Right kidney (tissue), 9 donors: ENCODE data around the gene C11orf86.
A peak's percentile ranks its signal among the peaks of the same experiment; 100 is the strongest.
"Not testable (repeated sequence)": the region's sequence is repeated elsewhere in the genome, so short reads cannot be mapped to it uniquely, and the experiment has no call there.

Experiments used
- DNase-seq: peaks from one replicate; pipeline ENCODE4 v3.0.0-alpha.2; 2016
- long read RNA-seq, 8 donors: transcript quantifications; one replicate each; lab custom pipeline, GENCODE V29; 2026

The C11orf86 gene, protein sequence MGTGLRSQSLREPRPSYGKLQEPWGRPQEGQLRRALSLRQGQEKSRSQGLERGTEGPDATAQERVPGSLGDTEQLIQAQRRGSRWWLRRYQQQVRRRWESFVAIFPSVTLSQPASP
- long read RNA-seq, donor 1, result 0 reads
- long read RNA-seq, donor 2, result 0 reads
- long read RNA-seq, donor 3, result 0 reads
- long read RNA-seq, donor 4, result 0 reads
- long read RNA-seq, donor 5, result 0 reads
- long read RNA-seq, donor 6, result 0 reads
- long read RNA-seq, donor 7, result 0 reads
- long read RNA-seq, donor 8, result 0 reads

DNA sequence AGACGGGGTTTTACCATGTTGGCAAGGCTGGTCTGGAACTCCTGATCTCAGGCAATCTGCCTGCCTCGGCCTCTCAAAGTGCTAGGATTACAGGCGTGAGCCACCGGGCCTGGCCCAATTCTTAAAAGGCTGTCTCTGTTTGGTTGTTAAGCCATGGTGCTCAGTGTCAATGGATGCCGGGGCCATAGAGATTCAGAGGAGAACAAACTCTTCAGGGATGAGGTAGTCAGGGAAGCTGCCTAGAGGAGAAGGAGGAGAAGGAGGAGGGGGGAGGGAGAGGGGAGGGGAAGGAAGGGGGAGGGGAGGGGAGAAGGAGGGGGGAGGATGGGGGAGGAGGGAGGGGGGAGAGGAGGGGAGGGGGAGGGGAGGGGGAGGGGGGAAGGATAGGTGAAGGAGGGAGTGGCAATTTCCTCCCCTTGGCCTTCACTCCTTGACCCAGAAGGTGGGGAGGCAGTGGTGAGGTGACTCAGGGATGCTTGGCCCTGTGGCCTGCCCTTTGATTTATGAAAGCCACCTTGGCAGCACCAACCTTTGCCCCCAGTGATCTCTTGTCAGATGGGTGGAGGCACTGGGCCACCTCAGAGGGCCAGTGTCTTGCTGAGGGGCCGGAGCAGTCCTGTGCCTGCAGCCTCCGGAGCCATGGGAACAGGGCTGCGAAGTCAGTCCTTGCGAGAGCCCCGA, at the start of gene C11orf86:
Gene C11orf86 (plus strand): TSS at position 581 of the 681 bp plus-strand sequence. CDS start 59 bp downstream, at position 640.
- no peak for DNase-seq

DNA sequence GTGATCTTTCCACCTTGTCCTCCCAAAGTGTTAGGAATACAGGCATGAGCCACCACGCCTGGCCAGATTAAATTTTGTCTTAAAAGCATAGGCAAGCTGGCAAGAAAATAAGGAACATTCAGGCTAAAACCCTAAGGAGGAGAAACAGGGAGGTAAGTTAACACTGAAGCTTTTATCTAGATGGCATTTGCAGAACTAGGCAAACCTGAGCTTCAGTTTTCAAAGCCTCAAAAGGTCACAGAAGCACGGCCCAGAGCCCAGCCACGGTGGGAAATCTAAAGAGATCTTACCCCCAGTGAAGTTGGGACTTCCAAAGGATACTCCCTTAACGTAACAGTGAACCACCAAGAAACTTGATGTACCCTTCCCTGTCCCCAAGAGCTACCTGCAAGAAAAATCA, 45.4 kb upstream of the C11orf86 start:
- DNase-seq, result no peak

DNA sequence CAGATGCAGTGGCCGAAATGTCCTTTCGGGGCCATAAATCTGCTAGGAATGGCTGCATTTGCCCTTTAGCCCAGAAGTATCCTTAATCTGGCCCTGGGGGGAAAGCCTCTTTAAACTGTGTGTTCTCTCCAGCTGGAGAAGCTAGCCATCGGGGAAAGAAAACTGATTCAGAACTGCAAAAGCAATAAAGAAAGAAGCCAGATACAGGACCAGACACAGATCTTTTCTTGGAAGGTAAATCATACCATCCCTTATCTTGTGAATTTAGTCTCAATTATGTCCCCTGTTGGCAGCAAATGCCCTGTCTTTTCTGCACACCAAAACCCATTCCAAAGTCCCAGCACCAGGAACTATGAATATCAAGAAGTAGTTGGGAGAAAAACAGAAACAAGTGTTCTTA, 42.6 kb upstream of the C11orf86 start:
- no peak for DNase-seq

DNA sequence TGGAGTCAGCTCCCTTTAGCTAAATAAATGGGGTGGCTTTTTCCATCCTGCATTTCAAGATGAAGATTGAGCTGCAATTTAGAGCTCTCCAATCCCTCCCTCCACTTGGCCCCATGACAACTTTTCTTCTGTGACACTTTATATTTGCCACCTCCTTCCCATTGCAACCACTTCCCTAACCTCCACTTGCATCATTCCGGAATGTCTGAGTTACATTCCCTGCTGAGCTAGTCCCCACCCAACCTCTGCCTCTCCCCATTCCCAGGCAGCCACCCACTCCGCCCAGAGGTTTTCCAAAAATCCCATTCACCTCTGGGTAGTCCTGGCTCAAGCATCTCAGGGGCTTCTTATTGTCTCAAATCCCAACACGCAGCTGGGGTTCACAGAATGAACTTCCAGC, 41.6 kb upstream of the C11orf86 start:
- DNase-seq, result no peak

DNA sequence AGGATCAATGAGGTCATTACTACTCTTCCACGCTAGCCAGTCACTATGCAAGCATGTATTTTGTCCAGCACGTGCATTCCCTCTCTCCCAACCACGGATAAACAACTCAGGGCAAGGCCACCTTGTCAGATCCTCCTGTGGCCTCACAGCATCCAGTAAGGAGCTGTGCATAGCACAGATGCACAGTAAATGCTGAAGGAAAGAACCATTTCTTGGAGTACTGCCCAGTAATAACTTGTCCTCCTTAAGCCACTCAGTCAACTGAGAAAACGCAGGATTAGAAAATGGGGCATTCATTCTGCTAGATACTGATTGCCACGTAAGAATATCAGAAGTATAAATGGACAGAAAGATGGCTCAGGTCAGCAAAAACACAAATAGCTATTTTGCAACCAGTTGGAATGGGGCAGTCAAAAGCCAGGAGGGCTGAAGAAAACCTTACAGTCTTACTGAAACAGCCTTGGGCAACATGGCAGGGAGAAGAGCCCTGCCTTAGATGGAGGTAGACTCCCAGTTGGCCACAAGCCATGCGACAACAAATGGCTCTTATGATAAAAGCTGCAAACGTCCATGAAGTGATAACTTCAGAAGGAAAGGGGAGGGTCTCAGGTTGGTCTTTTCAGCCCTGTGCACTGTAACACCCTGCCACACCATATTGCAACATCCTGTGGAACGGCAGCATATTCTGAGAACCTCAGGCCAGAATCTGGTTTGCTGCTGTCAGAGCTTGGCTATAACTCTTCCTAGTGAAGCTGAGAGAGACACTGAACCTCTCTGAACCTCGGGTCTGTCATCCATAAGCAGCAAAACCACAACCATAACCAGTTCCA, 39.9 kb upstream of the C11orf86 start:
- DNase-seq, result no peak

DNA sequence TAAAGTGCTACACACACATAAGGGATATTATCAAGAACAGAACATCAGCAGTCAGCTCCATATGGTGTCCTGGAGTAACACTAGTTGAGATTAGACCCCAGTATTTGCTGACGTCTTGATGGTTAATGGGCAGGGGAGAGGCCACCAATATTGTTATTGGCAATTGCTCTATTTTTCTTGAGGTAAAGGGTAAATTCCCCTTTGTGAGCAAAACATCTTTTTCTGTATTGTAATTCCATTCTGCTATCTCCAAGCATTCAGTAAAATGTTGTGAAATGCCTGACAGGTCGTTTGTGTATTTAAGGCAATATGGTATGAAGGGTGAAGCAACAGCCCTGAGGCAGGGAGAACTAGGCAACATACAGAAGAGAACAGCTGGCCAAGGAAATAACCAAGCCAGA, 38.8 kb upstream of the C11orf86 start:
- DNase-seq, result no peak

DNA sequence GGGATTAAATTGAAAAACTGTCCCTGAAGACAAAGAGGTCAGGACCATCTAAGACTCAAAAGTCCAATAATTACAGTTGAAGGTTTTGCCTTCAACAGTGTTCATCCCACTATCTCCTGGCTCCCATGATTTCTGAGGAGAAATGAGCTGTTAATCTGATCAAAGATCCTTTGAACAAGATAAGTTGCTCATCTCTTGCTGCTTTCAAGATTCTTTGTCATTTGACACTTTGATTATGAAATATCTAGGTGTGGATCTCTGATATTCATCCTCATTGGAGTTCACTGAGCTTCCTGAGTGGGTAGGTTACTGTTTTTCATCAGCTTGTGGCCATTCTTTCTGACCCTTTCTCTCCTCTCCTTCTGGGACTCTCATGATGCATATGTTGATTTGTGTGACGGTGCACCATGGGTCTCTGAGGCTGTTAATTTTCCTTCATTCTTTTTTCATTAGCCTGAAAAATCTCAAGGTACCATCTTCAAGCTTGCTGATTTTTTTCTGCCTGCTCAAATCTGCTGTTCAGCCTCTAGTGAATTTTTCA, 37.8 kb upstream of the C11orf86 start:
- no peak for DNase-seq

DNA sequence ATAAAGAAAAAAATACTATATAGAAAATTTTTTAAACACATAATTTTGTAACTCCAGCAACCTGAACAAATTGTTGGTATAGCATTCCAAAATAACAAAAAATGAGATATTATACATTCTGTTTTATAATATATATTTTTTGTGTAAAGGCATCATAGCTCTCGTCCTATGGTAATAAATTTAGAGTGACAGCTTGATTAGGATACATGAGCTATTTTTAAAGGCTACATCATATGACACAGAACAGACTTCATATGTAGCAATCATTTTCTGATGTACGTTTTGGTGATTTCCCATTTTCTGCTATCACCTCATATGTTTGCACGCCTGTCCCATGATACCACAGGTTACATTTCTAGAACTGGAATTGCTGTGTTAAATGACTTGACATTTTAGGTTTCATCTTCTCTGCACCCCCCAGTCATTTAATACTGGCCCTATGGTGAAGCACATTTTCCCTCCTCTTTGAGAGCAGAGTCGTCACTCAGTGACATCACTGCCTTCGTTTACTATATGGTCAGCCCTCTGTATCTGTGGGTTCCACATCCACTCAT, 36.4 kb upstream of the C11orf86 start:
- no peak for DNase-seq

DNA sequence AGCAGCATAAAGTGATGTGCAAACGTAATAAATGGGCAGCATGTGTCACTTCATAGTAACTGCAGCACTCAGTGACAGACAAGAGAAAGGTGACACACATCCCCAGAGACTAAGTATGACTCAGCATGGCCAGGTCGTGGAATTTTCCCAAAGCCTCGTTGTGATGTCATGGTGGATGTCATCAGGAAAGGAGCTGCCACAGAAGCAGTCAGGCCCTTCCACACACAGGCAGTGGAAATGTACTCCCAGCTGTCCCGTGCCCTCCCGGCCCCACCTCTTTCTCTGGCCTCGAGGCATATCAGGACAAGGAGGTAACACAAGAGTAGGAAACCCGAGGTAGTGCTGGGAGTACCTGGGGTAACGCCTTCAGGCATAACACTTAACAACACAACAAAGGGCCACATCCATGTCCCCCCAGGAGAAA, 25.0 kb upstream of the C11orf86 start:
- DNase-seq, result no peak

DNA sequence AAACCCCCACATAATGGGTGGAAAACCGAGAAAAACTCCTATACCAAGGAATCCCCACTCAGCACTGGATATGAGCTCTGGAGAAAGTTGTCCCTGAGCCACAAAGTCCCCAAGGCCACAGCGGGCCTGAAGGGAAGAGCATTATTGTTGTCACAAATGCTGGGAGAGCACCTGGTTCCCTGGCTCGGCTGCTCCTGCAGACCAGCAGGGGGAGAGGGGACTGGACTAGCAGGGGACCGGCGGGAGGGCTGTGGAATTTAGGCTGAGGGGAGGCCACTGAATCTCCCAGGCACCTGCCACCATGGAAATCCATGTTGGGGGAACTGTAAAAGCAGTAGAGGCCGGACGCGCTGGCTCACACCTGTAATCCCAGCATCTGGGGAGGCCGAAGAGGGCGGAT, 24.0 kb upstream of the C11orf86 start:
- no peak for DNase-seq

DNA sequence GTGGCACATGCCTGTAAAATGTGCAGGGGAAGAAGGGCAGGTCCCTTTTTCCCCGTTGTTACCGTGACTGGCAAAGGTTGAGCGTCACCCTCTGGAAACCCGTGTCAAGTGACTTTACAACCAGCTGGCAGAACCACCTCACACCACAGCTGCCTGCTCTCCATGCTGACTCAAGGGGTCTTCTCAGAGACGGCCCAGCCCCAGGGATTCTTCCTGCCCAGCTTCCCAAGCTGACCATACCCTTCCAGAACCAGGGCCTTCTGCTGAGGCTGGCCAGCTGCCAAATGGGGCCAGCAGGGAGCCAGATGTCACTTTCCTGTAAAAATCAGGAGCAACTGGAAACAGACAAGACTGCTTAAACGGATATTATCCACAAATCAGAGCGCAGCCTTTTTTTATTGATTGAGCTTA, 23.2 kb upstream of the C11orf86 start:
- DNase-seq, result no peak

DNA sequence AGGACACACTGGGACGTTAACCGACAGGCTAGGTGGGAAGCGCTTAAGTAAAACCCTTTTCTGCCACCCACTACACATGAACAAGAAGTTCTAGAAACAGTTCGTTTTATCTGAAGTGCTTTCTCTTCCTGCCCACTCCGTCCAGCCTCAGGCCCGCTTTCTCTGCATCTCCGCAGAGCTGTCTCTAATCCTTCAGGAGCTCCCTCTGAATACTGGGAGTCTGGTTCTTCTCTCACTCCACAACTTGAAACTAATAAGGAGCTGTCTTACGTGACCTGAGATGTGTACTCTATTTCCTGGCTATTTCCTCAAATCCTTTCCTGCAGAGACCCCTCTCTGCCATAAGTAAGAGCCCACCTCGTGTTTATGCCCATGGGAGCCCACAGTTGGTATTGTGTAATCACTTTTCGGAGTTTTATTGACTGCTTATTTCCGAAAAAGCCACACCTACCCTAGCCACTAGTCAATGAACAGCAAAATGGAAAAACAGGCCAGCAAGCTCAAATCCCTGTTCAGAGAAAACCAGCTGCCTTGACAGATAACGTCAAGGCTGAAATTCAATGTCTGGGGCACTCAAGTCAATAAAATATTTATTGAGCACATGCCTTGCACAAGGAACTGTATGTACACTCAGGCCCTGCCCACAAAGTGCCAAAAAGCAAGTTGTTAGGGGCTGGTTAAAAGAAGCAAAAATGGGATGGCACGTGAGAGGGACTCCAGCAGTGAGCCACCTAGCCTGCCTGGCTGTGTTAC, 21.8 kb upstream of the C11orf86 start:
- no peak for DNase-seq

DNA sequence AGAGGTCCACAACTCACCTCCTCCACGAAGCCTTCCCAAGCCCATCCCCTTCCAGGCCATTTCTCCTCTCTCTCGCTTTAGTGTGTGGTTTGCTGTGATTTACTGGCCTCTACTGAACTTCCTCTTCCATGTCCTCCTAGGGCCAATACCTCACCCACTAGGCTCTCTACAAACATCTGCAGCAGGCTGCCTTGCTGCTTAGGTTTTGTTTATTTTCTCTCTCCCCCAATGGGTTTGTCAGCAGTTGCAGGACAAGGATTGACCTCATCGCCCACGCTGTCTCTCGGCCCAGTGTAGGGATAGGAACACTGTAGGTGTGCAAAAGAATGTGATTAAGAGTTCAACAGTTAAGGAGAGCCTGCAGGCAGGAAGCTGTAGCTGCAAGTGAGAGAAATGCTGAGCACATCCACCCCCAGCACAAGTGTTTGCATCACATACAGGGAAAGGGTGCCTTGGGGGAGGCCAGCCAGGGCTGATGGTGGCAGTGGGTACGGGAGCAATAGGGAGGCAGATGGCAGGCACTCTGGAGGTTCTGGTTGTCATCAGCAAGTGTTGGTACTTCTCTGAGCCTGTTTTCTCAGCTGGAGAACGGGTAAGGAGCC, 18.3 kb upstream of the C11orf86 start:
- DNase-seq, result peak; percentile 52

DNA sequence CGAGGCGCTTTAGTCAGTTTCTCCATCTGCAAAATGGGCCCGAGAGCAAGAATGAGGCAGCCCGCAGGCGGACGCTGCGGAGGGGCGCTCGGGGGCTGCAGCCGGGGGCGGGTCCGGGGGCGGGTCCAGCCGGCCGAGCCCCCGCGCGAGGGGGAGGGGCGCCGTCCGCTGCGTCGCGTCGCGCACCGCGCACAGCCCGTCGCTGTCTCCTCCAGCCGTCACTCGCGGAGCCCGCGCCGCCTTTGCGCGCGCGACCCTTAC, 17.2 kb upstream of the C11orf86 start:
- DNase-seq, result no peak

DNA sequence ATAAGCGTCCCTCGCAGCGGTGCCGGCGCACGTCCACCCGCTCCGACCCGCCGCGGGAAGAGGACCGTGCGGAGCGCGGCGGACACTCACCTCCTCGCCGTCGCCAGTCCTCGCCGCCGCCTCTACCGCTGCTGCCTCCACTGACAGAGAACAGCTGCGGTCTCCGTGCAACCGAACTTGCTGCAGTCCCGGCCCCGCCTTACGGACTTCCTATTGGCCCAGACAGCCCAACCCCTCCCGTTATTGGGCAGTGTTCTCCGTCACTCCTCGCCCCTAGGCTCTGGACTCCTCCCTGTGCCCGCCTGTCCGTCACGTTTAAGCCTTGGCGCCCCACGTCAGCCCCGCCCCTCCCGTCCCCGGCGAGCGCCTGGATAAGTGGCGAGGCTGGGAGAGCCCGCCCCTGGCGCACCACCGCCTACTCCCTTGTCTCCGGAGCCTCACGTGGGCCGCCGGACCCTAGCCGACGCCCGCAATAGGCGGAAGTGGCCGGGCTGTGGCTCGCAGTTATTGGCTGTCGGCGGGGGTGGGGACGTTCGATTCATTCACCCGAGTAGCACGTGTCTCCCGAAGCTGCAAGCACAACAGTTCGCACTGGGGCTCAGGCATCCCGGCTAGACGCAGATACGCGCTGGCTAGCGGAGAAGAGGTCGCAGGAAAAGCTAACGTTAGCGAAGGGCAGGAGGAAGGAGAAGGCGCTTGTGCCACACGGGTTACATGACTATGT, 16.7 kb upstream of the C11orf86 start, which contains the start of gene PC:
Gene PC (minus strand): TSS at position 152 of the 724 bp plus-strand sequence. CDS start 86,224 bp downstream, outside the sequence.
- peak; percentile 99 for DNase-seq

DNA sequence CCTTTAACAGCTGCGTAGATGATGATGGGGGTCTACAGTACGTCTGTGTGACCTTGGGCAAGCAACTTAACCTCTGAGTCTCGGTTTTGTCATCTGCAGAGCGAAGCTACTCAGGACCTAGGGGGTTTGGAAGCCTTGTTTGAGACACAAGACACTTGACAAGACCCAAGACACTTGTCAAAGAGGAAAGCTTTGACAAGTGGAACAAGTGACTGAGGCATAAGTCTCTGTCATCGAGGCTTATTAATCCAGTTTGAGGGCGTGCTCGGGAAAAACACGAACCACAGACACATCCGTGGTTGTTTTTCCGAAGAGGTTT, 16.2 kb upstream of the C11orf86 start:
- DNase-seq, result no peak

DNA sequence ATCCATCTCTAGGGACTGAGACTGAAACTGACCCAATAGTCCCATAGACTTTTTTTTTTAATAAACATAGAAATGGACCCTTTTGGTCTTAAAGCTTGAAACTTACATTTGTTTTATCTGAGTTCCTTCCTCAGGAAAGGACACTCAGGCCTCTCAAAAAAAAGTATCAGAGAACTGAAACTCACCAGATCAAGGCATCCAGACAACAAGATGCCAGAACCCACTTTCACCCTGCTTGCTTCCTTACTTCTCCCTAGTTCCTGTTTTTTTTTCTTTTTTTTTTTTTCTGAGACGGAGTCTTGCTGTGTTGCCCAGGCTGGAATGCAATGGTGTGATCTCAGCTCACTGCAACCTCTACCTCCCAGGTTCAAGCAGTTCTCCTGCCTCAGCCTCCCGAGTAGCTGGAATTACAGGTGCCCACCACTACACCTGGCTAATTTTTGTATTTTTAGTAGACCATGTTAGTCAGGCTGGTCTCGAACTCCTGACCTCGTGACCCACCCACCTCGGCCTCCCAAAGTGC, 13.4 kb upstream of the C11orf86 start:
- not testable (repeated sequence) for DNase-seq

DNA sequence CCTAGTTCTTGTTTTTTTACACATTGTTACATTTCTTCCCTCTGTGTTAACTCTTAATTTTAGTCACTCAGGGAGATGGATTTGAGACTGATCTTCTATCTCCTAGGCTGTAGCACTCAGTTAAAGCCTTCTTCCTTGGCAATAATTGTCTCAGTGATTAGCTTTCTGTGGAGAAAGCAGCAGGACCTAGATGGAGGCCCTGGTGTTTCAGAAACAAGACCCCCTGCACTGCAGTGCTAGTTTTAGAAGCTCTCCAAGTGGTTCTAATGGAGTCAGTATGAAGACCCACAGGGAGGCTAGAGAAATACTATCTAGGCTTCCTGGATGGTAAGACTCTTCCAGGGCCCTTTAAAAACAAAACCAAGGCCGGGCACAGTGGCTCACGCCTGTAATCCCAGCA, 12.9 kb upstream of the C11orf86 start:
- no peak for DNase-seq

DNA sequence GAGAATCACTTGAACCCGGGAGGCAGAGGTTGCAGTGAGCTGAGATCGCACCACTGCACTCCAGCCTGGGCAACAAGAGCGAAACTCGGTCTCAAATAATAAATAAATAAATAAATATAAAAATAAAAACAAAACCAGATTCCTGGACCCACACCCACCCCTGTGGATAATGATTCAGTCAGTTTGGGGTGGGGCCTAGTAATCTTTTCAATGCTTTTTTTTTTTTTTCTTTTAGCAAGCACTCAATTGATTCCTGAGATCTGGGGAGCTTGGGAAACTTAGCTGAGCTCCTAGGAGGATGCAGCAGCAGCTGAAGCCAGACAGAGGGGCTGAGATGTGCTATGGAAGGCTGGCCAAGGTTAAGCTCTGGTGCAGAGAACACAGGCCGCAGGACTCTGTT, 12.3 kb upstream of the C11orf86 start:
- DNase-seq, result no peak

DNA sequence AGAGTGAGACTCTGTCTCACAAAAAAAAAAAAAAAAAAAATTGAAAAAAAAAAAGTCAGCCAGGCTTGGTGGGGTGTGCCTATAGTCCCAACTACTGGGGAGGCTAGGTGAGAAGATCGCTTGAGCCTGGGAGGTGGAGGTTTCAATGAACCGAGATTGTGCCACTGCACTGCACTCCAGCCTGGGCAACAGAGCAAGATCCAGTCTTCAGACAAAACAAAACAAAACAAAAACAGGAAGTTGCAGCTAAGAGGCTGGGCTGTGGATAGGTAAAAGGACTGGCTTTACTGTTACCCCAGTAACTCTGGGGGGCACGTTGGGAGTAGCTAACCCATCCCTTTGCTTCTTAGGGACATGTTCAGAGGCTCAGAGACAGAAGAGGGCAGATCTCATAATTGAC, 10.6 kb upstream of the C11orf86 start:
- DNase-seq, result no peak

DNA sequence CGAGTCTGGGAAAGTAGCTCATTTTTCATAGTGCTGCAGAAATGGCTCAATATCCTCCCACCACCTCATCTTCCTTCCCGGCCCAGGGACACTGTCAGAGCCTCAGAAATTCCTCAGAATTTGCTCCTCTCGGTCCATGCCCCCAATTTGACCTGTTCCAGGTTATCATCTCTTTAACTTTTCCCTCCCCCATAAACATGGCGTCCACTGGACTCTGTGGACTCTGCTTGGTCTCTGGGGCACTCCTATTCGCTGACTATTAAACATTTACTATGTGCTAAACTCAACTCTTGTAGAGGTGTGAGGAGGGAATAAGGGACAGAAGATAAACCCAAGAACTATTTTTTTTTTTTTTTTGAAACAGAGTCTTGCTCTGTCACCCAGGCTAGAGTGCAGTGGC, 8.8 kb upstream of the C11orf86 start:
- DNase-seq, result no peak
